Aorta (tissue), 5 donors: ENCODE results near the gene ARHGEF11. TPM values are rescaled to one million over a fixed set of nuclear protein-coding genes. Genes with fewer than 3 reads are reported as not detected.
"Not testable (repeated sequence)": the region's sequence is repeated elsewhere in the genome, so short reads cannot be mapped to it uniquely, and the experiment has no call there.

ENCODE experiments used
- ATAC-seq: fragments of 200-7000 bp; cut with Tn5 transposase; one replicate; pipeline ENCODE4 v1.9.1; 2022; ENCODE audit warnings: moderate library complexity; ENCODE audit not compliant: low FRiP score
- DNase-seq, 2 donors: peaks; one replicate each; pipeline ENCODE4 v3.0.0-alpha.2; 2020
- H3K27ac ChIP-seq, 2 donors: one replicate each; pipeline ENCODE4 v1.5.1; 2013; ENCODE audit warnings: low read length in 2 of 2, mild to moderate bottlenecking in 2 of 2, moderate library complexity in 2 of 2, control low read depth in 1 of 2, inconsistent platforms in 1 of 2, low read depth in 1 of 2
- H3K27me3 ChIP-seq, 2 donors: one replicate each; pipeline ENCODE4 v1.6.1; 2013; ENCODE audit warnings: control low read depth in 1 of 2, low read length in 1 of 2, mild to moderate bottlenecking in 1 of 2, moderate library complexity in 1 of 2; ENCODE audit not compliant: insufficient read depth in 2 of 2, control insufficient read depth in 1 of 2
- H3K36me3 ChIP-seq, 2 donors: one replicate each; pipeline ENCODE4 v1.6.1; 2013; ENCODE audit warnings: control low read depth in 1 of 2, low read length in 1 of 2, mild to moderate bottlenecking in 1 of 2; ENCODE audit not compliant: insufficient read depth in 2 of 2, control insufficient read depth in 1 of 2
- H3K4me1 ChIP-seq, 2 donors: one replicate each; pipeline ENCODE4 v1.6.1; 2013; ENCODE audit warnings: low read length in 2 of 2, control low read depth in 1 of 2, mild to moderate bottlenecking in 1 of 2, moderate library complexity in 1 of 2; ENCODE audit not compliant: insufficient read depth in 2 of 2, control insufficient read depth in 1 of 2
- H3K4me3 ChIP-seq, 2 donors: one replicate each; pipeline ENCODE4 v1.5.1; 2013; ENCODE audit warnings: low read length in 2 of 2, control low read depth in 1 of 2, mild to moderate bottlenecking in 1 of 2
- H3K9me3 ChIP-seq: one replicate; pipeline ENCODE4 v1.6.1; 2013; ENCODE audit warnings: mild to moderate bottlenecking, low read length; ENCODE audit not compliant: control insufficient read depth
- WGBS, 2 donors: extraction: QIAGEN DNeasy Blood & Tissue Kit; methylation state at CpG; one replicate each; pipeline ENCODE4 v1.1.7; 2013; 5-methylcytosine and 5-hydroxymethylcytosine counted together
- intact Hi-C, 2 donors: fragments of 100-400 bp; cut with DNase I; formaldehyde crosslinking; loops; one replicate each; pipeline versions ENCODE4 v1.14.2 to v1.15.0; 2022
- polyA plus RNA-seq, 2 donors: library from polyadenylated mRNA; stranded (reverse); fragments of 200-250 nt; gene quantifications; one replicate each; pipeline ENCODE4 v1.2.3, GENCODE V29; 2013
- total RNA-seq, 2 donors: library from RNA; stranded (reverse); fragmentation: NEBNext Ultra II Directional; extraction: Animal tissue kit (Norgen Biotek cat#: 25700); gene quantifications; one replicate each; pipeline ENCODE4 v1.2.1, GENCODE V29; 2021
- donor health status: healthy with polysubstance abuse.
- donor health status: Bipolar disorder and iron deficiency.
- donor health status: DM: no; HTN: no; CAD: no.
- donor health status: DM: no; HTN: no; CAD: no.
- donor health status: DM: yes; HTN: yes; CAD: no.

Gene ARHGEF11
- total and polyA plus RNA-seq, 4 donors, result 9.3 to 47.8 (median 24.6) TPM

GRCh38 chr1:156933136-156933535 lies 112.4 kb downstream of the ARHGEF11 start:
- ATAC-seq (no peak), DNase-seq (peak in 1 of 2 donors; percentile 49)
- intact Hi-C loops, result no loop called here
- no peak overlapping the region for H3K27ac ChIP-seq
- no peaks in the 10 kb centered on the region for H3K27me3 ChIP-seq
- no peaks in the 10 kb centered on the region for H3K4me1 ChIP-seq
- H3K4me3 ChIP-seq, result no peak overlapping the region
- H3K36me3 ChIP-seq, result no peaks in the 10 kb centered on the region
- 72% methylated on average over 6 of the region's 6 CpGs for WGBS, 2 donors
- no peaks in the 10 kb centered on the region for H3K9me3 ChIP-seq

- Histone ChIP-seq H3K4me3 (no peak overlapping the region), H3K27me3 (no peaks in the 10 kb centered on the region), H3K36me3 (no peaks in the 10 kb centered on the region), H3K4me1 (no peaks in the 10 kb centered on the region), H3K9me3 (no peaks in the 10 kb centered on the region), H3K27ac (no peak overlapping the region)
- DNase-seq, result peak; percentile 41 to 57
- 49 to 57% methylated on average over 8 of the region's 8 CpGs for WGBS, 2 donors
- ATAC-seq, result no peak
- intact Hi-C loops, result no loop called here
Measured at GRCh38 chr1:156931974-156932710, 113.4 kb downstream of the ARHGEF11 start.

DNA sequence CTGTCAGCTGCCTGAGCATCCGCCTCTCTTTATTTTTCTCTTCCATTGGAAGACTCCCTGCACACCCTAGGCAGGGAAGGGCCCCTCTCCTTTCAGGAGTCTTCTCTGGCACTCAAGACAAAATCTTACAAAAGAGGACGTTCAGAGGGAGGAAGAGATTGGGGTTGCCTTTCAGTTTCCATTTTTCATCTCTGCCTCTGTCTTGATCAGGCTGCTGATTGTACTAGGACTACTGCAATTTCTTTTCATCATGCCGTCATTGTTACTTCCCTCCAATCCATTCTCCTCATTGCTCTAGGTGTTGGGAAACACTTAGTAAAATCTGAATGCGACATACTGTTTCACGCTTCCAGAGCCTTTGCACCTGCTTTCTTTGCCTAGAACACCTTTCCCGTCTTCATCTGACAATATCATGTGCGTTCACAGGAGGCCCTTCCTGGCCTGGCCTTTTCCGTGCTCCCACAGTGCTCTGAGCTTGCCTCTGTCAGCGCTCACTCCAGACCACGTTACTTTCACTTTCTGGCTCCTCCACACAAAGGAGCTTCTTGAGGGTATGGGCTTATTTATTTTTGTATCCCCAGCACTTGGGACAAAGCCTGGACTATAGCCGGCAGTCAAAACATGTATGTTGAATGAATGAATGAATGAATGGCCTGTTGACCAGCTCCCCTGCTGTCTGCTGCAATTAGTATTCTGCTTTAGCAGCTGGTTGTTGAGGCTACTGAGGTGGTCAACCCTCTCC lies 114.2 kb downstream of the ARHGEF11 start:
- Histone ChIP-seq H3K4me3 (no peak overlapping the region), H3K9me3 (no peaks in the 10 kb centered on the region), H3K4me1 (no peaks in the 10 kb centered on the region), H3K27ac (no peak overlapping the region), H3K36me3 (no peaks in the 10 kb centered on the region), H3K27me3 (no peaks in the 10 kb centered on the region)
- intact Hi-C loops, result no loop called here
- WGBS, 2 donors, result 51 to 56% methylated on average over 11 of the region's 11 CpGs
- ATAC-seq (no peak), DNase-seq (peak; percentile 32 to 44)

DNA sequence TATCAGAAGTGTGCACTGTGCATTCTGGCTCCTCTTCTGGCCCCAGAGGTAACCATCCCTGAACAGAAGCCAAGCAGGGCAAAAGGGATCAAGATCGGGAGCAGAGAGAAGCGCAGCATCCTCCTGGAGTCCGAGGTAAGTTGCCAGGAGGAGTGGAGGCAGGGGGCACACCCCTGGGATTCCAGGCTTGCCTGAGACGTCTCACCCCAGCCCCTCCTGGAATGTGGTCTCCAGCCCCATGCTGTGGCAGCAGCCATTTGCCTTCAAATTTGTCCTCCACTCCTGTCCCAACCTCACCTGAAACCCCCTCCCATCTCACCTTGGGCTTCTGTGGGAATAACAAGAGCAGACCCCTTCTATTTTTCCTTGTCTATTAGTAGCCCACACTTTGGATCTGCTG lies 115.1 kb downstream of the ARHGEF11 start:
- H3K36me3 ChIP-seq, result no peaks in the 10 kb centered on the region
- no peaks in the 10 kb centered on the region for H3K4me1 ChIP-seq
- no peaks in the 10 kb centered on the region for H3K9me3 ChIP-seq
- 35 to 44% methylated on average over 4 of the region's 4 CpGs for WGBS, 2 donors
- intact Hi-C loops, result no loop called here
- no peak overlapping the region for H3K27ac ChIP-seq
- H3K27me3 ChIP-seq, result no peaks in the 10 kb centered on the region
- ATAC-seq (no peak), DNase-seq (peak in 1 of 2 donors; percentile 21)
- no peak overlapping the region for H3K4me3 ChIP-seq

GRCh38 chr1:156929596-156930238 lies 115.8 kb downstream of the ARHGEF11 start:
- H3K9me3 ChIP-seq, result no peaks in the 10 kb centered on the region
- peak in 1 of 2 donors; percentile 55 for DNase-seq
- 55 to 68% methylated on average over 6 of the region's 6 CpGs for WGBS, 2 donors
- H3K27ac ChIP-seq, result no peak overlapping the region
- no peak for ATAC-seq
- intact Hi-C loops, result loop anchor here in 1 of 2 donors (5.0 kb wide), 2 partner anchors 37 to 92 kb away; partner anchors contain the start of gene PEAR1
- H3K4me3 ChIP-seq, result no peak overlapping the region
- H3K36me3 ChIP-seq, result no peaks in the 10 kb centered on the region
- H3K4me1 ChIP-seq, result no peaks in the 10 kb centered on the region
- H3K27me3 ChIP-seq, result peaks cover 0 to 2% of the 10 kb centered on the region in 2 donors

- no peaks in the 10 kb centered on the region for H3K9me3 ChIP-seq
- H3K27ac ChIP-seq, result no peak overlapping the region
- no peak overlapping the region for H3K4me3 ChIP-seq
- WGBS, 2 donors, result 14 to 16% methylated on average over 4 of the region's 4 CpGs
- peaks cover 0 to 2% of the 10 kb centered on the region in 2 donors for H3K27me3 ChIP-seq
- intact Hi-C loops, result loop anchor here in 1 of 2 donors (5.0 kb wide), 2 partner anchors 36 to 91 kb away; partner anchors contain the start of gene PEAR1
- ATAC-seq (no peak), DNase-seq (no peak)
- H3K4me1 ChIP-seq, result no peaks in the 10 kb centered on the region
- H3K36me3 ChIP-seq, result no peaks in the 10 kb centered on the region
Measured at GRCh38 chr1:156928043-156928602, 117.4 kb downstream of the ARHGEF11 start.

- Histone ChIP-seq H3K4me1 (no peaks in the 10 kb centered on the region), H3K27ac (no peak overlapping the region), H3K36me3 (no peaks in the 10 kb centered on the region), H3K9me3 (no peaks in the 10 kb centered on the region), H3K4me3 (no peak overlapping the region), H3K27me3 (peaks cover 0 to 2% of the 10 kb centered on the region in 2 donors)
- 4 to 6% methylated on average over 62 to 64 of the region's 64 CpGs for WGBS, 2 donors
- peak; percentile 82 to 91 for DNase-seq
- intact Hi-C loops, result loop anchor here in 1 of 2 donors (5.0 kb wide), 2 partner anchors 35 to 90 kb away; partner anchors contain the start of gene PEAR1
- peak; percentile 53 for ATAC-seq
Measured at GRCh38 chr1:156927215-156928042, 118.1 kb downstream of the ARHGEF11 start.

GRCh38 chr1:156926695-156927094 lies 118.8 kb downstream of the ARHGEF11 start:
- 83 to 85% methylated on average over 6 of the region's 6 CpGs for WGBS, 2 donors

More at GRCh38 chr1:156926695-156927094, 118.8 kb downstream of the ARHGEF11 start:
- H3K4me3 ChIP-seq, H3K4me1 ChIP-seq, H3K27ac ChIP-seq, H3K36me3 ChIP-seq, H3K9me3 ChIP-seq, H3K27me3 ChIP-seq, ATAC-seq: not testable (repeated sequence)
- intact Hi-C loops, result loop anchor here in 1 of 2 donors (5.0 kb wide), 2 partner anchors 34 to 89 kb away; partner anchors contain the start of gene PEAR1
- peak in 1 of 2 donors; percentile 27 for DNase-seq
